ENCODE measurements around the gene NOL4L.

The NOL4L gene

GRCh38 chr20:32438331-32438858 lies 146.7 kb downstream of the NOL4L start:
- DNase-seq, result no peak

GRCh38 chr20:32437391-32438074 lies 147.6 kb downstream of the NOL4L start:
- peak; percentile 47 for DNase-seq

- no peak for DNase-seq
Measured at GRCh38 chr20:32436968-32437367, 148.2 kb downstream of the NOL4L start.

- no peak for DNase-seq
Measured at GRCh38 chr20:32436142-32436861, 148.8 kb downstream of the NOL4L start.

GRCh38 chr20:32435449-32436107 lies 149.6 kb downstream of the NOL4L start:
- DNase-seq, result no peak

GRCh38 chr20:32434434-32434833 lies 150.7 kb downstream of the NOL4L start:
- no peak for DNase-seq

GRCh38 chr20:32433311-32434021 lies 151.7 kb downstream of the NOL4L start:
- DNase-seq, result no peak

- DNase-seq, result no peak
Measured at GRCh38 chr20:32432277-32432676, 152.9 kb downstream of the NOL4L start.

GRCh38 chr20:32431457-32431856 lies 153.7 kb downstream of the NOL4L start:
- DNase-seq, result no peak

GRCh38 chr20:32429745-32430360 lies 155.3 kb downstream of the NOL4L start:
- DNase-seq, result no peak

- no peak for DNase-seq
Measured at GRCh38 chr20:32429343-32429742, 155.8 kb downstream of the NOL4L start.

- no peak for DNase-seq
Measured at GRCh38 chr20:32427996-32428395, 157.1 kb downstream of the NOL4L start.

GRCh38 chr20:32421290-32421689 lies 163.8 kb downstream of the NOL4L start:
- no peak for DNase-seq

- DNase-seq, result no peak
Measured at GRCh38 chr20:32418376-32418775, 166.8 kb downstream of the NOL4L start.

- no peak for DNase-seq
Measured at GRCh38 chr20:32416206-32416605, 168.9 kb downstream of the NOL4L start.

GRCh38 chr20:32415494-32415893 lies 169.6 kb downstream of the NOL4L start:
- no peak for DNase-seq

- DNase-seq, result no peak
Measured at GRCh38 chr20:32411955-32412706, 173.0 kb downstream of the NOL4L start.

- peak; percentile 76 for DNase-seq
Measured at GRCh38 chr20:32407131-32407750, 177.9 kb downstream of the NOL4L start.

GRCh38 chr20:32406701-32407100 lies 178.4 kb downstream of the NOL4L start:
- DNase-seq, result no peak

- no peak for DNase-seq
Measured at GRCh38 chr20:32404017-32404416, 181.1 kb downstream of the NOL4L start.

- no peak for DNase-seq
Measured at GRCh38 chr20:32400476-32400875, 184.7 kb downstream of the NOL4L start.
